Measurements from ENCODE around the gene RRP9.

The RRP9 gene

DNA sequence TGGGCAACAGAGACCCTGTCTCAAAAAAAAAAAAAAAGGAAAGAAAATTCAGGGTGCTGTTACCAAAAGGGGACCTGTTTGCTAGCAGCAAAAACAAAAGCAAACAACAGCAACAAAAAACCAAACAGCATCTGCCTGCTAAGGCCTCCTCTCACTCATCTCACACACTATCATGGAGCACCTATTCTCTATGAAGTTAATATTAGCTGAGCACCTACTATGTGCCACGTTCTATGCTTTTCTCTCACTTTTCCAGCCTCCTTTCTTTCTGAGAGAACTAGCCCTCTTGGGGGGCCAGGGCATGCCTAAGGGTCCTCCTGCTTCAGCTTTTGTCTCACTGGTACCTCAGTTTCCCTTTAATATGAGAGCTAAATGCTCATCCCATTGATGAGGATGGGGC, 13.0 kb upstream of the RRP9 start:
- H3K4me3 ChIP-seq (ENCODE audit: low read length) = no peak overlapping the region
- TF ChIP-seq, protein P1, sequence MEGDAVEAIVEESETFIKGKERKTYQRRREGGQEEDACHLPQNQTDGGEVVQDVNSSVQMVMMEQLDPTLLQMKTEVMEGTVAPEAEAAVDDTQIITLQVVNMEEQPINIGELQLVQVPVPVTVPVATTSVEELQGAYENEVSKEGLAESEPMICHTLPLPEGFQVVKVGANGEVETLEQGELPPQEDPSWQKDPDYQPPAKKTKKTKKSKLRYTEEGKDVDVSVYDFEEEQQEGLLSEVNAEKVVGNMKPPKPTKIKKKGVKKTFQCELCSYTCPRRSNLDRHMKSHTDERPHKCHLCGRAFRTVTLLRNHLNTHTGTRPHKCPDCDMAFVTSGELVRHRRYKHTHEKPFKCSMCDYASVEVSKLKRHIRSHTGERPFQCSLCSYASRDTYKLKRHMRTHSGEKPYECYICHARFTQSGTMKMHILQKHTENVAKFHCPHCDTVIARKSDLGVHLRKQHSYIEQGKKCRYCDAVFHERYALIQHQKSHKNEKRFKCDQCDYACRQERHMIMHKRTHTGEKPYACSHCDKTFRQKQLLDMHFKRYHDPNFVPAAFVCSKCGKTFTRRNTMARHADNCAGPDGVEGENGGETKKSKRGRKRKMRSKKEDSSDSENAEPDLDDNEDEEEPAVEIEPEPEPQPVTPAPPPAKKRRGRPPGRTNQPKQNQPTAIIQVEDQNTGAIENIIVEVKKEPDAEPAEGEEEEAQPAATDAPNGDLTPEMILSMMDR (IDR thresholded peaks at IDR 0.05; ENCODE audit: insufficient read depth, low read depth, low read length, missing control alignments) = no peak
- DNase-seq (ENCODE audit: low read depth) = no peak

DNA sequence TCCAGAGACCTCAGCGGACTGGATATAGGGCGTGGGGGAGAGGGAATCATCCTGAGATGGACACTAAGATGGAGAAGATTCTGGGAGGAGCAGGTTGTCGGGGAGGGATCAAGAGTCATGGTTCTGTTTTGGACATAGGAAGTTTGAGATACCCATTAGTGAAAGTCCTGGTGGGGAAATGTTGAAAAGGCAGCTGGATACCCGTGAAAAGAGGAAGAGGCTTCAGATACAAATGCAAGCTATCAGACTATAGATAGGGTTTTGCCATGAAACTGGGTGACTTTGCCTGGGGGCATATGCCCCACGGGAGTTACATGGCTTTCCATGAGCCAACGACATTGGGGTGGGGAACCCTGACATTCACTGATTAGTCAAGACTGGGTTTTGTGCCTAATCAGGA, 12.4 kb upstream of the RRP9 start:
- H3K4me3 ChIP-seq (ENCODE audit: low read length) = no peak overlapping the region
- TF ChIP-seq, protein P1 (IDR thresholded peaks at IDR 0.05; ENCODE audit: insufficient read depth, low read depth, low read length, missing control alignments) = no peak
- no peak for DNase-seq (ENCODE audit: low read depth)

DNA sequence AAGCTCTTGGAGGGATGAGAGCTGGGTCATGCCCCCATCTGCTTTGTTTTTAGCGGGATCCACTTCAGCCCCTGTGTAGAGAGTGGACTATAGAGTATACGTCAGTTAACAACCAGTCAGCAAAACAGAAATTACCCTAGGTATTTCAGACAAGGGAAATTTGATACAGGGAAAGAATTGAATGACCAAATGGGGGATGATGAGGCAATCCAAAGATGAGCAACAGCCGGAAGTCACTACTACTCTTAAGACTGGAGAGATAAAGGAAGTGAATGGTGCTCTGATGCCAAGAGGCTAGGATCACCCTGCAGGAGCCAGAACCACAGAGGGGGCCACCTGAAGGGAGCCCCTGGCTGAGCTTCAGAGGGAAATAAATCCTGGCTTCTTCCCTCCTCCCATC, 11.7 kb upstream of the RRP9 start:
- DNase-seq (ENCODE audit: low read depth) = peak; percentile 89
- TF ChIP-seq, protein P1 (IDR thresholded peaks at IDR 0.05; ENCODE audit: insufficient read depth, low read depth, low read length, missing control alignments) = no peak
- H3K4me3 ChIP-seq (ENCODE audit: low read length) = no peak overlapping the region

DNA sequence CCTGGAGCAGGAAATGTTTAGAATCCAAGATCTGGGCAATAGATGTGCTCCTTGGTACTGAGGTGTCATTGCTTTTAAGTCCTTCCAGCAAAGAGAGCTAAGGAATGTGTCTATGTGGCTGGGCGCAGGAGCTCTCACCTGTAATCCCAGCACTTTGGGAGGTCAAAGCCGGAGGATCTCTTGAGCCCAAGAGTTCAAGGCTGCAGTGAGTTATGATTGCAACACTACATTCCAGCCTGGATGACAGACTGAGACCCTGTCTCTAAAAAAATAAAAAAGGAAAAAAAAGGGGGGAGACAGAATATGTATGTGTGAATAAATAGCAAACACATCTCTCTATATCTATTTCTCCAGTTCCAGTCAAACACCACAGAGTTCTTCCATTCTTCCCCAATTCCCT, 9.2 kb upstream of the RRP9 start:
- no peak overlapping the region for H3K4me3 ChIP-seq (ENCODE audit: low read length)
- no peak for DNase-seq (ENCODE audit: low read depth)
- TF ChIP-seq, protein P1 (IDR thresholded peaks at IDR 0.05; ENCODE audit: insufficient read depth, low read depth, low read length, missing control alignments) = no peak

DNA sequence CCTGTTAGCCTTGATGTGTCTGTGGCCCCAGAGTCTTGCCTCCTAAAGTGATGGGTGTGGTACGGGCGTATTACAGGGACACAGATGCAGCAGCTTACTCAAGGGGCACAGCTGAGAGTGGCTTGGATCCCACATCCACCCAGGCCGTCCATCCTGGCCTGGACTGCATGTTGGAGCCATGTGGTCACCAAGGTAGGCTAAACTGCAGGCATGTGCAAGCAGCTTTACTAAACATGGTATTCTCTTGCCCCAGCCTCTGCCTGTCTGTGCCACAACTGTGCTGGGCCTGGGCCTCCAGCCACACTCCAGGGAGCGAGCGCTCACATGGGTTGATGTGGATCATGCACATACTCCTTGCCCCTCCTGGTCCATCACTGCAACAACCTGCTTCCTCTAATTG, 7.4 kb upstream of the RRP9 start:
- no peak for DNase-seq (ENCODE audit: low read depth)
- TF ChIP-seq, protein P1 (IDR thresholded peaks at IDR 0.05; ENCODE audit: insufficient read depth, low read depth, low read length, missing control alignments) = no peak
- H3K4me3 ChIP-seq (ENCODE audit: low read length) = no peak overlapping the region

DNA sequence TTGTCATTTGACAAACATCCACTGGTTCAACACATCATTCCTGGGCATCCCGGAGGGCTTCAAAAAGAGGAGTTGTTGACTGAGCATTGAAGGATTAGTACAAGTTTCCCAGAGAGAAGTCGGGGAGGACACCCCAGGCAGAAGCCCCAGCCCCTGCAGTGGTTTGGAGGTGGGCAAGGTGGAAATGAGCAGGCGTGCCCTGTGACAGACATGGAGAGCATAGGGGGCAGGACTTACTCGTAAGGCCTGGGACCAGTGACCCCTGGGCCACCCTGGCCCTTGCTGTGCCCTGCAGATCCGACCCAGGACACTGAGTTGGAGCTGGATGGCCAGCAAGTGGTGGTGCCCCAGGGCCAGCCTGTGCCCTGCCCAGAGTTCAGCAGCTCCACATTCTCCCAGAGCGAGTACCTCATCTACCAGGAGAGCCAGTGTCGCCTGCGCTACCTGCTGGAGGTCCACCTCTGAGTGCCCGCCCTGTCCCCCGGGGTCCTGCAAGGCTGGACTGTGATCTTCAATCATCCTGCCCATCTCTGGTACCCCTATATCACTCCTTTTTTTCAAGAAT, 6.4 kb upstream of the RRP9 start:
- DNase-seq (ENCODE audit: low read depth) = no peak
- no peak overlapping the region for H3K4me3 ChIP-seq (ENCODE audit: low read length)
- TF ChIP-seq, protein P1 (IDR thresholded peaks at IDR 0.05; ENCODE audit: insufficient read depth, low read depth, low read length, missing control alignments) = no peak

DNA sequence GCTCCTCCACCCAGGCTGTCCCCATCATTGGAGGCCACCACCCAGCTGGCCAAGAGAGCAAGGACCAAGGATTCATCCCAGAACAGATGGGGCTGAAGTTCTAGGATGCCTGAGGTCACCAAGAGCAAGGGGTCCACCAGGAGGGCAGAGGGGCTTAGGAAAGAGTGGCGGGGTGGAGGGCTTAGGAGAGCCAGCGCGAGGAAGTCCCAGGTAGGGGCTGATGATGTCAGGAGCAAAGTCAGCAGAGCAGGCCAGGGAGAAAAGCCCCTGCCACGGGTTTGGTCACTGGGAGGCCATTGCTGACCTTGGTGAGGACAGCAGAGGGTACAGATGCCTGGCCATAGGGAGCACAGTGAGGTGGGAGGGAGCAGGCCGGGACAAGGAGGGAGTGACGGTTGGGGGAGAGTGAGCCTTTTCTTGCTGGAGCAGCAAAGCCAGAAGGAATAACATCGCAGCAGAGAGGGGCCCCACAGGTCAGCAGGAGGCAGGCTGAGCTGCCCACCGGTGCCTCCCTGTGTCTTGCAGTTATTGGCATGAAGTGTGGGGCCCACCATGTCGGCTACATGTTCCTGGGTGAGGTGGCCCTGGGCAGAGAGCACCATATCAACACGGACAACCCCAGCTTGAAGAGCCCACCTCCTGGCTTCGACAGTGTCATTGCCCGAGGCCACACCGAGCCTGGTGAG, 5.7 kb upstream of the RRP9 start:
- TF ChIP-seq, protein P1 (IDR thresholded peaks at IDR 0.05; ENCODE audit: insufficient read depth, low read depth, low read length, missing control alignments) = no peak
- no peak overlapping the region for H3K4me3 ChIP-seq (ENCODE audit: low read length)

More for the DNA sequence above, 5.7 kb upstream of the RRP9 start:
- no peak for DNase-seq (ENCODE audit: low read depth)

All from epithelial cell of esophagus (primary cell).